HFF-Myc (cell line): ENCODE measurements around the gene UCMA.

Experiments
- DNase-seq: peaks from one replicate; pipeline ENCODE4 v3.0.0-alpha.2; 2011; ENCODE audit warnings: low read depth; ENCODE audit errors: extremely low read depth
- H3K4me3 ChIP-seq: replicated peaks from 2 replicates; pipeline ENCODE4 v1.5.1; 2011; ENCODE audit warnings: low read depth, mild to moderate bottlenecking, control low read depth, low read length
- CTCF ChIP-seq: IDR thresholded peaks from 2 replicates; pipeline ENCODE4 v1.5.1; 2012; ENCODE audit warnings: mild to moderate bottlenecking, low read depth, low read length, control low read depth; ENCODE audit errors: missing control alignments

The UCMA gene

DNA sequence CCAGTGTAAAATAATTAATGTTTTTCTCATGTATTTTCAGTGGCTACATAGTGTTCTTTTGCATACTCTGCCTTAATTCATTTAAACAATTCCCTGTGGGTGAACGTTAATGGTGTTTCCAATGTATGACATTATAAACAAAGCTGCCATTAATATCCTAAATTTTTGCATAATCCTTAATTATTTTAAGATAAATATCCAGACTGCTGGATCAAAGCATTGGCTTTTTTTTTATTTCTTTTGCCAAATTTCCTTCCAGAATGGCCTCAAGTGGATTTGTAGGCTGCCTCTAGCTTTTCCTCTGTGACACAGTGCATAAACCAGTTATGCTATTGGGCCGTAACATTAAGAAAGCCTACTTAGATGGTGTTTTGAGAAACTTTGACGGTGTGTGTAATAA lies 43.4 kb downstream of the UCMA start:
- DNase-seq, result no peak
- H3K4me3 ChIP-seq, result no peak overlapping the region
- TF ChIP-seq CTCF, result no peak

DNA sequence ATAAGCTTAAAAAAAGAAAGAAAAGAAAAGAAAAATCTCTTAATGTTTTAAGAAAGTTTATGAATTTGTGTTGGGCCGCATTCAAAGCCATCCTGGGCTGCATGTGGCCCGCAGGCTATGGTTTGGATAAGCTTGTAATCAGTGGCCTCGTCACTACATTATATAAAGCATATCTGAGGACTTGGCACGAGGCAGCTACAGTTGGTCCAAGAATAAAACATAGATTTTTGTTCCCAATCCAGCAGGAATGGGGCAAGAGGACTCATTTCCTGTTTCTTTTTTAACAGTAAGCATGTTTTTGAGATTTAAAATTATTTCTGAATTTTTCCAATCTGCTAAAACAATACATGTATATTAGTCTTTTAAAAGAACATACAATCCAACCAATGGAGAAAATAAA lies 44.2 kb downstream of the UCMA start:
- H3K4me3 ChIP-seq, result no peak overlapping the region
- no peak for TF ChIP-seq CTCF
- DNase-seq, result no peak

DNA sequence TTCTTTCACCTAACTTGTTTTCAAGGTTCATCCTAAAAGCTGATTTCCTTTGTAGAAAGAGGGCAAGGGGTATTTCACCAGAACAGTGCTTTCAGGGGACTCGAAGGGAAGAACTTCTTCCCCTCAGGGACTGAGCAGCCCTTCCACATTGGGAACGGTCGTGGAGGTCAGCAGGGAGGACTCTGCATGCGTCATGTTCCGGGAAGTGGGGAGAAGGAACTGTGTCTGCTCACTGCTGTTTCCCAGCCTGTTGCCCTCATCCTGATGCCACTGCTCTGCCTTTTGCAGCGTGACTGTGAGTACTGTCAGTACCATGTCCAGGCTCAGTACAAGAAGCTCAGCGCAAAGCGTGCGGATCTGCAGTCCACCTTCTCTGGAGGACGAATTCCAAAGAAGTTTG lies 45.6 kb downstream of the UCMA start:
- TF ChIP-seq CTCF, result no peak
- DNase-seq, result no peak
- H3K4me3 ChIP-seq, result no peak overlapping the region

DNA sequence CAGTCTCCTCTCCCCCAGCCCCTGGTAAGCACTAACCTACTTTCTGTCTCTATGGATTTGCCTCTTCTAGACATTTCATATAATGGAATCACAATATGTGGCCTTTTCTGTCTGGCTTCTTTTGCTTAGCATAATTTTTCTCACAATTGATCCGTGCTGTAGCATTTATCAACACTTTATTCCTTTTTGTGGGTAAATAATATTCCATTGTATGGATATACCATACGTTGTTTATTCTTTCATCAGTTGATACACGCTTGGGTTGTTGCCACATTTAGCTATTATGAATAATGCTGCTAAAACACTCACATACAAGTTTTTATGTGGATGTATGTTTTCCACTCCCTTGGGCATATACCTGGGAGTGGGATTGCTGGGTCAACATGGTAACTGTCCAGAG lies 47.0 kb downstream of the UCMA start:
- no peak for DNase-seq
- TF ChIP-seq CTCF, result no peak
- no peak overlapping the region for H3K4me3 ChIP-seq

GRCh38 chr10:13184730-13185514 lies 49.3 kb downstream of the UCMA start:
- DNase-seq, result no peak
- no peak overlapping the region for H3K4me3 ChIP-seq
- TF ChIP-seq CTCF, result no peak

DNA sequence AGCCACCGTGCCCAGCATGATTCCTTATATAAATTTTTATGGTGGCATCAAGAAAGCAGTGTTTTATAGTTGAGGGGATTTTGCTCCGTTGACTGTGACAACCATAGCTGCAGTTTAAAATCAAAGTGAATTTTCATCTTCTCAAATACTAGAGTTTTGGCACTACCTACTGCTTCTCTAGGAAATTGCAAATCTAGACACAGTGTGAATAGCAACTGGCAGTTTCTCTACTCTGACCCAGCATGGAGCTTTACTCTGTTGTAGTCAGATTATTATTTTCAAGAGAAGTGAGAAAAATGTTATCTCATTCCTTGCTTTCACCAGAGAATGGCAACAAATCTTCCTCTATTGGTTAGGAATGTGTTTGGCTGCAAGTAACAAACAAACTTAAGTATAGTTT lies 49.9 kb downstream of the UCMA start:
- no peak for TF ChIP-seq CTCF
- no peak for DNase-seq
- H3K4me3 ChIP-seq, result no peak overlapping the region

GRCh38 chr10:13183625-13184024 lies 50.5 kb downstream of the UCMA start:
- no peak for DNase-seq
- no peak for TF ChIP-seq CTCF

More at GRCh38 chr10:13183625-13184024, 50.5 kb downstream of the UCMA start:
- no peak overlapping the region for H3K4me3 ChIP-seq
